CD4-positive, alpha-beta T cell treated with Interleukin-15 for 4 hours (primary cell): ENCODE results near the gene MYLK4.

Experiments used
- DNase-seq: peaks from one replicate; pipeline ENCODE4 v3.0.0-alpha.2; 2020; ENCODE audit warnings: low spot score

MYLK4 gene

DNA sequence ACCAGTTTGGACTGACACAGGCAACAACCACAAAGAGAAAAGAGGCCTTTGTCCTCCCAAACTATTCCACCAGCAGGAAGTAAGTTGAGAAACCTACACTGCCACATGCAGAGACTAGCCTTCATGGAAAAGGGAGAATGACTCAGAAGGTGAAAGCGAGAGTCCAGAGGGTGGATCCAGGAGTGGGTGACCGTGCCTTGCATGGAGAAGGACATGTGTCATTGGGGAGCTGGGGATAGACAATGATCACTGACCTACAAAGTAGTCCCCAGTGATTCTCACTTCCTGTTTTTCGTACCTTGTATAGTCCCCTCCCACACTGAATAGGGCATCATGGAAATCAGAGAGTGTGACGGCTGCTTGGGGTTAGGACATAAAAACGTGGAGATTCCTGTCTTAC is 91.9 kb downstream of the MYLK4 start:
- no peak for DNase-seq

DNA sequence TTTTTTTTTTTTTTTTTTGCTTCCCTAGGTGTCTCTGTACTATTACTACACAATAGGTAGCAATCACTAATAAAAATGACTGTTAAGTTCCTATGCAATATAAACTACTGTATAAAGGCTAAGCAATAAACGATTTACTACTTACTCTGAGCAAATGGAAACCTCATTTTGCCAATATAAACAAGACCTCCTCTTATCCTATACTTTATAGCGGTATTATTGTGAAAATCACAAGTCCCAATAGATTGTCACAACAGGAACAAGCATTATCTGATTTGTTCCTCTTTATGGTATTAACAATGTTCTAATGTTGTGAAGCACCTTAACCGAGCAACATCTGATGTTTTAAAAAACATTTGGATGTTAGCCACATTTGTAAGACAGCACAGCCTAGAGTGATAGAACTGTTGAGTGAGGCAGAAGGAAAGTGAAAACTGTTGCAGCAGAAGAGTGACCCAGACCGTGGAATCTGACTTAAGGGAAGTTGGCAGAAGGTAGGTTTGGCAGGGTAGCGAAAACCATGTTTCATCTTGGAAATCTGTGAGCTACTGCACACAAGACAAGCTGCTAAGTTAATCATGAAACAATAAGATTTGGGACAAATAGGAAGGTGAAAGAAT is 94.2 kb downstream of the MYLK4 start:
- DNase-seq: no peak

DNA sequence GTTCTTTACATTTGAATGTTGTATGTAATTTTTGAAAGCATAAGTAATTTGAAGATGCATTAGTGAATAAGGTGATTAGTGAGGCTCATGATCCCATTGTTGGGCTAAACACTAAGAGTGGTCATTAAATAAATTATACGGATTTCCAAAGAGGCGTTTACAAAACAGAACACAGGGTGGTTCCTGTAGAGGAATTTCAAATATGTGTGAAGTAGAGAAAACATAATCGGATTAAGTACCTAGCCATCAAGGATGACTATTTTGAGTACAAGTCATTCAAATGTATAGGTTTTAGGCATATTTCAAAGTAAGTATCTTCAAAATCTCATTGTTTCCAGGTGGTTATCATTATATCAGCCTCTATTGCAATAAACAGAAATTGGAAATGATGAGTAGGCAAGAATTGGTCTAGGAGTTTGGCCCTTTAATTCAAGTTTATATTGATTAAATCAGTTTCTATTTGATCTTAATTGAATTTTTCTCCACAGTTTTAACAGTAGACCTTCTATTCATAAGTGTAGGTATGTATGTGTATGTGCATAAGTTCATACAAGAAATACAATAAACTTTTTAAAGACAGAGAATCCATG is 94.8 kb downstream of the MYLK4 start:
- DNase-seq: no peak

DNA sequence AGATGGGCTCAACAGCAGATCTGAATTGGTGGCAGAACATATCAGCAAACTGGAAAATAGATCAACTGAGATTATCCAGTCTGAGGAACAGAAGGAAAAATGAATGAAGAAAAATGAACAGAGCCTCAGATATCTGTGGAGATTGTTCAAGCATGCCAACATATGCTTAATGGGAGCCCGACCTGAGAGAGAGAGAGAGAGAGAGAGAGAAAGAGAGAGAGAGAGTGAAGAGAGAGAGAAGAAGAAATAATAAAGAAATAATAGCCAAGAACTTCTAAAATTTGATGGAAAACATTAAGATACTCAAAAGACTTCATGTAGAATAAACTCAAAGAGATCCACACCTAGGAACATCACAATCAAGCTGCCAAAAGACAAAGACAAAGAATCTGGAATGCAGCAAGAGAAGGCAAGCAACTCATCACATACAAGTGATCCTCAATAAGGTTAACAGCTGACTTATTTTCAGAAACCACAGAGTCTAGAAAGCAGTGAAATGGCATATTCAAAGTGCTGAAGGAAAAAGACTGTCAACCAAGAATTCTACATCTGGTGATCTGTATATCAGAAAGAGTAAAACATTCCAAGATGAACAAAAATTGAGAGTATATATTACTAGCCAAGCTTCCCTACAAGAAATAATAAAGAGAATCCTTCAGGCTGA is 97.2 kb downstream of the MYLK4 start:
- no peak for DNase-seq

DNA sequence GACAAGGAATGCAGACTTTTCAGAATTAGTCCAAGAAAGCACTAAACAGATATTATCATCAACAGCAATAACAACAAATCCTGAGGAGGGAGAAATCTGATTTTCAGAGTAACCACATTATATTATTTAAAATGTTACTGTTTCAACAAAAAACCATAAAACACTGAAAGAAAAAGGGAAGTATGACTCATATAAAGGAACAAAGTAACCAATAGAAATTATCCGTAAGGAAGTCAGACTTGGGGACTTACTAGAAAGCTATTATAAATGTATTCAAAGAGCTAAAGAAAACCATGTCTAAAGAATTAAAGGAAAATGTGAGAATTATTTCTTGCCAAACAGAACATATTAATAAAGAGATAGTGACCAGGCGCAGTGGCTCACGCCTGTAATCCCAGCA is 98.1 kb downstream of the MYLK4 start:
- no peak for DNase-seq

DNA sequence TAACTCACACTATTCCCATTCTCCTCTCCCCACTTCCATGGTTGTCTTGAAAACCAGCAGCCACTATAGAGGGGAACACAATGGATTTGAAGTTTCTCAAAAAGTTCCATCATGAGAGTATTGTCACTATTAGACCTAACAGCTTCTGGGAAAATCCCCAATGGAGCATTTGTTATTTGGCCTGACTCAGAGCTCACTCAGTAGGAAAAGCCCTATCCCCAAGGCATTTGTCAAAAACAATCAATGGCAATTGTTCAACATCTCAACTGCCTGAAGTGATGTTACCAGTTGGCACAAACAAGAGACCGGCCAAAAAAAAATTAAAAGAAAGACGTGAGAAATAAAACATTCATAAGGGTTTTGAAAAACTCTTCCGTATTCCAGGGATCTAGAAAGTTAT is 98.8 kb downstream of the MYLK4 start:
- no peak for DNase-seq

DNA sequence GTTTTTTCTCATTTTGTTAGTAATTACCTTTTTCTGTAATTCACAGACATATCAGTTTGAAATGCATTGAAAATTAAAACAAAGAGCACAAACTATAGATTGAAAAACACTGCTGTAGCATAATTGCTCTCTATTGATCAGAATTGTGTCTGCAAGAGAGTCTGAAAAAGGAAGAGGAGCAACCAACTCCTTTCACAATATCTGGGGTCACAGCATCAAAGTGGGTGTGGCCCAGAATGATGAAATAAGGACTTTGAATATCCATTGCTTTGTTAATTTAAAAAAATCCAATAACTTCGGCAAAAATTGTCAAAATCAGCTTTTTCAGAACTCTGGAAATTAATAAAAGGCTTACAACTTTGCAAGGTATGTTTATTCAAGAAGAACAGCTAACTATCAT is 99.2 kb downstream of the MYLK4 start:
- no peak for DNase-seq

DNA sequence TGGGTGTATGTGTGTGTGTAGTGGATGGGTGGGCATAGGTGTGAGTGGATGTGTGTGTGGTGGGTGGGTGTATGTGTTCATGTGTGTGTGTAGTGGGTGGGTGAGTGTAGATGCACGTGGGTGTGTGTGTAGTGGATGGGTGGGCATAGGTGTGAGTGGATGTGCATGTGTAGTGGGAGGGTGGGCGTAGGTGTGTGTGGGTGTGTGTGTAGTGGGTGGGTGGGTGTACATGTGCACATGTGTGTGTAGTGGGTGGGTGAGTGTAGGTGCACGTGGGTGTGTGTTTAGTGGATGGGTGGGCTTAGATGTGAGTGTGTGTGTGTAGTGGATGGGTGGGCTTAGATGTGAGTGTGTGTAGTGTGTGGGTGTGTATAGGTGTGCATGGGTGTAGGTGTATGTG is 104.4 kb downstream of the MYLK4 start:
- no peak for DNase-seq

DNA sequence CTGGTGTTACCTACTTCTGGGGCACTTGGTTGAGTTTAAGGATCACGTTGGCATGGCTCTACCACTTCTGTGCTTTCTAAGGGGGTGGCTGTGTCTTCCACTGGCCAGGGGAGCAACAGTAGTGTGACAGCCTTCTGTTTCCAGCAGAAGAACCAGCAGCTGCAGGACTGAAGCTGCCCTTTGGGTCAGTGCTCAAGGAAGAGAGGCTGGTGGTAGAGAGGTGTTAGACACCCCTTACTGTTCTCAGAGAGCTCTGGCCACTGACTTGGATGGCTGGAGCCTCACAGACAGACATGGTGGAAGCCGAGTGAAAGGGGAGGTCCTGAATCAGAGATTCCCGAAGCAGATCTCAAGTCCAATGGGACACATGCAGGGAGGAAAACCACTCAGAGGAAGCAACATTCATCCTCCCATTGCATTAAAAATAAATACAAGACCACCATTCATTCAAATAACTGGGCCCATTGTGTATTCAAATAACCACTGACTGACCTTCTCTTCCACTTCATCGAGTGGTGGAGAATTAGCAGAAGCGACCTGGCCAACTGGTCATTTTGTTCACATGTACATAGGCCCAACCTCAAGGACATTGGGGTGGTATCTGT is 106.7 kb downstream of the MYLK4 start:
- DNase-seq: no peak

DNA sequence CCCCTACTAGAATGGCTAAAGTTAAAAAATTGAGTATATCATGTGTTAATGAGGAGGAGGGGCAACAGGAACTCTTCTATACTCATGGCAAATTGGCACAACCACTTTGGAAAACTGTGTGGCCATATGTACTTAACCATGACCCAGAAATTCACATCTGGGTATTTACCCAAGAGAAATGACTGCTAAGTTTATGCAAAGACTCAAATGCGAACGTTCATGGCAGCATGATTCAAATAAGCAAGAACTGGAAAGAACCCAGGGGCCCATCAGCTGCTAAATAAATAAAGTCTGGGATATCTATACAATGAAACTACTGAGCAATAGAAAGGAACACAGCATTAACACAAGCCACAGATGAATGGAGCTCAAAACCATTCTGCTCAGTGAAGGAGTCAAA is 107.6 kb downstream of the MYLK4 start:
- DNase-seq: no peak

DNA sequence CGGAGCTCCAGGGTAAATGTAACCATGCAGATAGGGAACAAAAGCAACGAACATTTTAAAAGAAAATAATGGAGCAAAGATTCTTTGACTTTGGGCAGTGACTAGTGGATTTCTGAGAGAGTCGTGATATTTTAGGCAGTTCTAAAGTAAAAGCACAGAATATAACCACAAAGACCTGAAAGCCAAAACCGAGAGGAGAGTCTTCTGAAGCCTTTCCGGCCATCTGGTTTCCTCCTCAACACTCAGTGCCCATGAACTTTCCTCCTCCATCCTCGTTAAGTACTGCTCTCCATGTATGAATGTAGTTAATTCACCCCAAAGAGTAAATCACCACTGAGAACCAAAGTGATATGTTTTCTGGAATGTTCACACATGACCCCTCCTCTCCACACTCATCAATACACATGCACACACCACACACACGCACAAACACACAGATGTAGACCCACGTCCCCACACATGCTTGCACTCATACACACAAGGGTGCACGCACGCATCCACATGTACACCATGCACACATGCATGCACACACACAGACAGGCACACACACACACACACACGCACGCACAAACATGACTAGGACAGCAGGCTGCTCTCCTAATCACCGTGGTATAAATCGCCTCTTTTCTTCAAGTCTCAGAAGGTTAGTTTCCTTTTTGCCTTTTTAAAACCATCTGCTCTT is 109.5 kb downstream of the MYLK4 start:
- no peak for DNase-seq

DNA sequence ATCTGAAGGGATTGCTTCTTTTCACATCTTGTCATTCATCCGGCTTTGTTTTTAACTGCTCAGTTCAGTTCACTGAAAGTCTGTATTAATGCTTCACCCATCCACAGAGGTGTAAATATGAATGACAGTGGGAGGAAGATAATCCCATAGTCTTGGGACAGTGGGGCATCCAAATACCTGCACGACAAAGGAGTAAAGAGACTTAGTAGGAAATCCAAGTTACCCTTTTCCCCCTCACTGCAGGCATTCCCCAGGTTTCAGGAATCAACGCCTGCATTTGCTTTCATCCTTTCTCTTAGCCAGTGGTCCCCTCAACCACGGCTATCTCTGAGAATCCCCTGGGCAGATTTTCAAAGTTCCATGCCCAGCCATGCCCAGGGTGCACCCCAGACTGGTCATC is 110.2 kb downstream of the MYLK4 start:
- DNase-seq: no peak

DNA sequence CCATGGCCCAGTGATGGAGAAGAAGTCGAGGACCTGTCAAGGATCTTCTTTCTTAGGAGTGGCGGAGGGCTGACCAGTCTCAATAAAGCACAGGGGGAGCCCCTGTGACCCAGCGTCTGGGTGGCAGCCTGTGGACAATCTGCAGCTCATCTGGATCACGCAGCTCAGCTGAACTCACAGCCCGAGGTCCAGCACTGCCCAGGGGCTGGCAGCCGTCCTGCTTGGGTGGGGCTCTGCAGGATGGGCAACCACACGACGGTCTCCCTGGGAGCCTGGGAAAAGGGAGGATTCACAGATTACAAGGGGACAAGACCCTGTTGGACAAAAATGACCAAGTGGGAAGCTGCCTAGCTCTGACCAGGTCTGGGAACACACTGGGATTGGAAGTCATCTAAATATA is 110.8 kb downstream of the MYLK4 start:
- no peak for DNase-seq

DNA sequence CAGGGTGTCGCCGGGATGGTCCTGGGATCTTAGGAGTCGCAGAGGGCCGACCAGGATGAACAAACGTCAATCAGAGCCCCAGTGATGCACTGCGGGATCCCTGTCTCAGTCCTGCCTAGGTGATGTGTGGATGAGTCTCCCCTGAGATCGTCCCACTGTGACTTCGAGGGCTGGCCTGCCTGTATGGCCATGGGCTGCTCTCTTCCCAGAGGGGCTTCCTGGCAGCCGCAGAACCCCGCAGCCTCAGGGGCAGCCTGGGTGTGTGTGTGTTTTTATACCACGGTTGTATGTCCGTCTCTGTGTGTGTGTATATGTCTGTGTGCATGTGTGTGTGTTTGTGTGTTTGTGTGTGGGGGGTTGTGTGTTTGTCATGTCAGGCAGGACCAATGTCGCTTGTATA is 111.6 kb downstream of the MYLK4 start:
- DNase-seq: no peak

DNA sequence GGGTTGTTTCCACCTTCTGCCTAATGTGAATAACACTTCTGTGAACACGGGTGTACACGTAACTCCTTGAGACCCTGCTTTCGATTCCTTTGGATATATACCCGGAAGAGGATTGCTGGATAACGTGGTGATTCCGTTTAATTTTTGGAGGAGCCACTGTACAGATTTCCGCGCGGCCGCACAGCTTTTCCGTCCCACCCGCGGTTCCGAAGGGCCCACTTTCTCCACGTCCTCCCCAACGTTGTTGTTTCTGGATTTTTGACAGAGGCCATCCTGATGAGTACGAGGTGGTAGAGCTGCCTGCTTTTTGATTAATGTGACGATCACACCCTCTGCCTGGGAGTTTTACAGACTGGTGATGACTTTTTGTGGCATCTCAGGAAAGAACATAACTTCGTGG is 114.0 kb downstream of the MYLK4 start:
- DNase-seq: no peak

DNA sequence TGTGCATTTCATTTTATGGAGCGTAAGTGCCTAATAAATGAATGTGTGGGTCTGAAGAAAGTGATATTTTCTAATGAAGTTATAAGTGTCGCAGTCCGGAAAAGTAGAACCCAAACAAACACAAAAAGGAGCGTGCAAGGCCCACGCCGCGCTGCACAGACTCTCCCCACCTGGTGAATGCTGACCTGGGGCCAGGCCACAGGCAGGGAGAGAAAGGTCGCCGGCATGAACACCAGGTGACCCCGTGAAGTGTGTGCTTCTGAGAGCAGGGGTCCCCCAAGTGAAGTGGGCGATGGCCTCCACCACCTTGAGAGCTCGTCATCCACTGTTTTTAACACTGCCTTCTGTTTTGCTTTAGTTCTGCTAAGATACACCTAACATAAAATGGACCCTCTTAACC is 114.8 kb downstream of the MYLK4 start:
- DNase-seq: no peak

DNA sequence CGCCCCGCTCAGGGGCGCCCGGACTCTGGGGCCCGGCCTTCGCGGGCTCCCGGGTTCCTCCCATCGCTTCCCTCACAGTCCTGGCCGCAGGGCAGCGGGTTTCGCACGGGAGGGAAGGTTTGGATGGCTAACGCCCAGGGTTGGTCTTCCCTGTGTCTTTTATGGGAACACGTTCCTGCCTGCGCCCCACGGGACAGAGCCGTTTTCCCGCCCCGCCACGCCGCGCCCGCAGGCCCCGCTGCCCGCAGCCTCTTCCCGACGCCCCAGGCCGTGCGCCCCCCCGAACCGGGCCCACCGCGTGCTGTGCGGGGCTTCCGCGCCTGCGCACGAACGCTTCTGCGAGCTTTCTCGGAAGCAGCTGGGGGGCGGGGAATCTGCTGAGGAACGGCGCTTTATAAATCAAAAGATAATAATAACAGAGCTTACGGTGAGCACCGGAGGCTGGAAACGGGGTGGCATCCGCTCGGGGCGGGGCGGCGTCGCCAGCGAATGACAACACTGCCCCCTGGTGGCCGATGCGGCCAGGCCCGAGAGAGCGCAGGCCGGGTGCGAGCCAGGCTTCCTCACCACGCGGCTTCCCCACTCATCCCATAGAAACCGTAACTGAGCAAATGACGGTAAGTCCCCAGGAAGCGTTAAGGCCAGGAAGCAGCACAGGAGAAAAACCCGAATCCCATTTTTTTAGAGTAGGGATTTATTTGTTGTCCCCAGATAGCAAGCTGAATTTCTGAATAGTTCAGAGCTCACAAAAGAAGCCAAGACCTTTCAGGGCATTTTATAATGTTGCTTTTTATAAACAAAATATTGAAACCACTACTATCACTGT is 116.4 kb downstream of the MYLK4 start:
- DNase-seq: peak; percentile 76

DNA sequence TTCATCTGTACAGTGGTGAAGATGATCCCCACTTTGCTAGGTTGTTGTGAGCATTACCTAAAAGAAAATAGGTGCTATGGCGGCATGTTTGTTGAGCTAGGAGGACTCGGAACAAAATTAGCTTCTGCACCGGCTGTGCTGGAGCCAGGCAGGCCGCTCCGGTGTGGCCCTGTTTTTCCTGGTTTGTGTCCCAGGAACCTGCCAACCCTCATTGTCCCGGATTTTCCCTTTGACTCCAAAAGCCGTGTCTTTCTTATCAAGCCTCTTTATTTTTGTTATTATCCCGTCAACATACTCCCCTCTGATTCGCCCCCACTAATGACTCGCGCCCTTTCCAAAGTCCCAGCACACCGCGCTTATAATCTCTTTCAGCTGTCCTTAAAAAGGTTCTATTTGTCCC is 117.0 kb downstream of the MYLK4 start:
- DNase-seq: no peak

DNA sequence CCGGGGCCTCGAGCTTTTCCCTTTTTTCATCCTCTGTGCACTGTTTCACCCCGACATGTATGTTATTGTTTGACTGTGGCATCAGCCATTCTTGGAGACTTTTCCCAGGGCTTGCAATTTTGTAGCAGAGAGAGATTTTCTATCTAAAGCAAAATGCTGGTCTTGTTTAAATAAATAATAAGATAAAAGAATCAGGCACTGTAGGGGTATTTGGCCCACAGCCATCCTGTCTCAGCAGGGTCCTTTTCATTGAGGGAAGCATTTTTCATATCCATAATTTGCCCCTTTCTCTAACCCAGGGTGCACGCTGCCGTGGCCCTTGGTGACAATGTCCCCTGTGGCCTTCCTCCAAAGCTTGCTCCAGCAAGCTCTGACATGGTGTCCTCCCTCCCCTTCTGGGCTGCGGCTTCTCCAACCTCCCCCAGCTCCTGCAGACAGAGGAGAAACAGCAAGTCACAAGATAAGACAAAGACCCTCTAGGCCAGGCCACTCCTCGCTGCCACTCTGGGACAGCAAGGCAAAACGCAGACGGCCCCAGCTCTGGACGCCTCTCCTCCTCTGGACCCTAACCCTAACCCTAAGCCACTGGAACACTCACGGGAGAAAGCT is 117.6 kb downstream of the MYLK4 start:
- DNase-seq: no peak

DNA sequence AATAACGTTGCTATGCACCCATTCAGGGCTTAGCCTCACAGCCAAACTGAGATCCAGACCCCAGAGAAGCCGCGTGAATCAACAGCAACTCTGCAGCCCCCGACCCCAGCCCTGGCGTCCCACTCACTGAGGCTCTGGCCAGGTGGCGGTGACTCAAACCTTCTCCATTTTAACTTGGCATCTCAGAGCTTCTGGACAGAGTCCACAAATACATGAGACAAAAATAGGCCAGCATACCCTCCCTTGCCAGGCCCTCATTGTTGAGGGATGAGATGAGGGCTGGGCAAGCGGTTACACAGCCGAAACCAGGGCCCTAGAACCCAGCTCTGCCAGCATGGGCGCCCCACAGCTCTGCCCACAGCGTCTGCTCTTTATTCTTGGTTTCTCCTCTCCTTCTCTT is 118.4 kb downstream of the MYLK4 start:
- no peak for DNase-seq

DNA sequence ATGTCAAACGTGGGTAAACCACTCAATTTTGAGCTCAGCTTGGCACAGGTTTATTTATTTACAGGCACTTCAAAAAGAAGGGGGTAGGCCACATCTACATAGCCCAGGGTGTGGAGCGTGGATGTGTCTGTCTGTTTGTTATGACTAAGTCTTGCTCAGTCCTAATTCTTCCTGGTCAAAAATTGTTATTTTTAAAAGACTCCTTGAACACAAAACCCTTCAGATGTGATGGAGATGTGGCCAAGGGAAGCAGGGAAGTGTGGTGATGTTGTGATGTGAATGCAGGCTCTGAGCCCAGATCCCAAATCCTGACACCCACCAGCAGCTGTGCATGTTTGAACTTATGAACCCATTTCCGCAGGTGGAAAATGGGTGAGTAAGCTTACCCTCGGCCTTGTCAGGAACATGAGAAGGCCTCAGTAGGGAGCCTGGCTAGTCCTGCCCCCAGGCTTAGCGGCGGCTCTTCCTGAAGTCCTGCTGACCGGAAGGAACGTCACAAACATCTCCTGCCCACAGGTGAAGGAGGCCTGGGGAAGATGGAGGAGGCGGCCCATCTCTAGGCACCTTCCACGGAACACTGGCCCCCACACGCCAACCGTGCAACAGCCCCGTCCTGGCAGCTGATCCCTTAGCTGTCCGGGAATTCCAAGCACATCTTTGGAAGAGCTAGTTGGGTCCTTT is 119.7 kb downstream of the MYLK4 start:
- no peak for DNase-seq
